Astrocyte of the spinal cord (primary cell): Measurements from ENCODE around the gene EPHA2.
A peak's percentile ranks its signal among the peaks of the same experiment; 100 is the strongest.

Source experiments
- DNase-seq: peaks from one replicate; pipeline ENCODE4 v3.0.0; 2011; ENCODE audit warnings: low read depth, low spot score
- H3K4me3 ChIP-seq: 2 replicates; pipeline ENCODE4 v1.5.1; 2011; ENCODE audit warnings: low read depth, mild to moderate bottlenecking, low read length, moderate library complexity
- CTCF ChIP-seq: IDR thresholded peaks from 2 replicates; pipeline ENCODE4 v1.5.1; 2012; ENCODE audit warnings: low read depth, mild to moderate bottlenecking, low read length, inconsistent platforms
- in situ Hi-C: cut with HindIII; loops from 2 replicates; pipeline ENCODE4 v1.10.0; 2017; ENCODE audit warnings: low sequenced_read_pairs

The EPHA2 gene

GRCh38 chr1:16145030-16145661, 10.7 kb downstream of the EPHA2 start:
- TF ChIP-seq CTCF = no peak
- no peak overlapping the region for H3K4me3 ChIP-seq

GRCh38 chr1:16144325-16145029, 11.4 kb downstream of the EPHA2 start:
- TF ChIP-seq CTCF = no peak
- DNase-seq = no peak
- in situ Hi-C loops = no loop called here
- no peak overlapping the region for H3K4me3 ChIP-seq

More at GRCh38 chr1:16145030-16145661, 10.7 kb downstream of the EPHA2 start:
- peak; percentile 66 for DNase-seq
- in situ Hi-C loops = no loop called here

GRCh38 chr1:16143566-16144324, 12.1 kb downstream of the EPHA2 start:
- no peak for TF ChIP-seq CTCF
- no peak overlapping the region for H3K4me3 ChIP-seq
- in situ Hi-C loops = no loop called here
- peak; percentile 41 for DNase-seq

- no peak overlapping the region for H3K4me3 ChIP-seq
These were observed 12.8 kb downstream of the EPHA2 start for GRCh38 chr1:16143005-16143565.

GRCh38 chr1:16142383-16142995, 13.4 kb downstream of the EPHA2 start:
- in situ Hi-C loops = no loop called here
- DNase-seq = no peak
- TF ChIP-seq CTCF = no peak
- H3K4me3 ChIP-seq = no peak overlapping the region

More at GRCh38 chr1:16143005-16143565, 12.8 kb downstream of the EPHA2 start:
- TF ChIP-seq CTCF = no peak
- in situ Hi-C loops = no loop called here
- DNase-seq = no peak
